Gastroesophageal sphincter (tissue), 3 donors: ENCODE data around the gene PMPCB.

ENCODE experiments used
- CTCF ChIP-seq, 4 experiments: fragments of 200-600 bp in 2 of 4; fragments of 450-650 bp in 2 of 4; sonication (generic) in 1 of 4; IDR thresholded peaks; one replicate each; pipeline ENCODE4 v1.5.1; 2017 to 2019; ENCODE audit warnings: antibody characterized with exemption in 4 of 4, mild to moderate bottlenecking in 2 of 4, moderate library complexity in 2 of 4
- POLR2A ChIP-seq, 2 donors: fragments of 450-650 bp; IDR thresholded peaks; one replicate each; pipeline ENCODE4 v1.6.1; 2017; ENCODE audit warnings: antibody characterized with exemption in 2 of 2, mild to moderate bottlenecking in 2 of 2, moderate library complexity in 1 of 2

- TF ChIP-seq CTCF (IDR thresholded peaks at IDR 0.05), result no peak
- TF ChIP-seq POLR2A (IDR thresholded peaks at IDR 0.05), result no peak
These were observed 49.2 kb downstream of the PMPCB start for GRCh38 chr7:103346396-103346795.
